GM18951 (cell line): Measurements from ENCODE around the gene ADGRB3.

Experiments used
- POLR2A ChIP-seq: IDR thresholded peaks from 4 replicates; pipeline ENCODE4 v1.6.1; 2011; ENCODE audit warnings: mild to moderate bottlenecking; ENCODE audit not compliant: insufficient read length, insufficient read depth; ENCODE audit errors: extremely low read depth
- in situ Hi-C: fragments of 300-500 bp; cut with MboI; formaldehyde crosslinking; loops from one replicate; pipeline ENCODE4 v1.12.0; 2022; ENCODE audit warnings: low sequenced_read_pairs, mixed read lengths, inconsistent platforms; ENCODE audit not compliant: unreplicated experiment

ADGRB3 gene

GRCh38 chr6:68634726-68635411, at the start of gene ADGRB3:
Gene ADGRB3, plus strand, starts transcription at chr6:68635282. Its CDS starts 3,394 bp downstream, at chr6:68638676.
- in situ Hi-C loops, result loop anchor here (25.0 kb wide), 1 partner anchor 327 kb away; no protein-coding TSS in a partner anchor
- no peak for TF ChIP-seq POLR2A

DNA sequence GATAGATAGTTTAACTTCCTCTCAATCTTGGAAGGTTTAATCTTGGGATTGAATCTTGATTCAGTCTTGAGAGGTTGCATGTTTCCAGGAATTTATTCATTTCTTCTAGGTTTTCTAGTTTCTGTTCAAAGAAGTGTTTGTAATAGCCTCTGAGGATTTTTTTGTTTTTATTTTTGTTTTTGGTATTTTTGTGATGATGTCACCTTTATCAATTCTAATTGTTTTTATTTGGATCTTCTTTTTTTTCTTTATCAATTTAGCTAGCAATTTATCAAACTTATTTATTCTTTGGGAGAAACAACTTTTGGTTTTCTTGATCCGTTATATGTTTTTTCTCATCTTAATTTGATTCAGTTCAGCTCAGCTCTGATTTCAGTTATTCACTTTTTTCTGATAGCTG, 41.5 kb upstream of the ADGRB3 start:
- TF ChIP-seq POLR2A, result no peak
- in situ Hi-C loops, result no loop called here

GRCh38 chr6:68597642-68598041, 37.4 kb upstream of the ADGRB3 start:
- in situ Hi-C loops, result no loop called here
- TF ChIP-seq POLR2A, result no peak

GRCh38 chr6:68615938-68616337, 19.1 kb upstream of the ADGRB3 start:
- in situ Hi-C loops, result no loop called here
- TF ChIP-seq POLR2A, result no peak

- no peak for TF ChIP-seq POLR2A
- in situ Hi-C loops, result loop anchor here (25.0 kb wide), 1 partner anchor 336 kb away; no protein-coding TSS in a partner anchor
Observed at GRCh38 chr6:68625998-68626397, 9.1 kb upstream of the ADGRB3 start.

GRCh38 chr6:68628161-68628560, 6.9 kb upstream of the ADGRB3 start:
- in situ Hi-C loops, result loop anchor here (25.0 kb wide), 1 partner anchor 334 kb away; no protein-coding TSS in a partner anchor
- TF ChIP-seq POLR2A, result no peak

DNA sequence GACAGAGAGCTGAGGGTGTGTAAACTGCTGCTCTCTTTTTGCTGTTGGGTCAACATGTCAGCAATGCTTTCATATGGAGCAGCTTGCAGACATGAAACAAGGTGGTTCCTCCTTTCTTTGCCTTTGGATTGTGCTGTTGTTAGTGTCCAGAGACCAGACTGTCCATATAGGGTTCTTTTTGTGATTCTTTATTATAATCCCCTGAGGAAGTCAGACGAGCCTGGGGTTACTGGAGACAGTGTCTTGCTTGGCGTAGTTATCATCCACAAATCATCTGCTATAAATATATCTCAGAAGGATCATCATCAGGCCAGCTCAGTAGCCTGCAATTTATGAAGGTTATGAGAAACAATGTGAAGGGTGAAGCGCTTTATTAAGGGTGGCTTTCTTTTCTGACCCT, 2.3 kb upstream of the ADGRB3 start:
- TF ChIP-seq POLR2A, result no peak
- in situ Hi-C loops, result loop anchor here (25.0 kb wide), 1 partner anchor 330 kb away; no protein-coding TSS in a partner anchor

- TF ChIP-seq POLR2A, result no peak
- in situ Hi-C loops, result loop anchor here (25.0 kb wide), 1 partner anchor 329 kb away; no protein-coding TSS in a partner anchor
Observed at GRCh38 chr6:68633281-68633971, 1.7 kb upstream of the ADGRB3 start.

DNA sequence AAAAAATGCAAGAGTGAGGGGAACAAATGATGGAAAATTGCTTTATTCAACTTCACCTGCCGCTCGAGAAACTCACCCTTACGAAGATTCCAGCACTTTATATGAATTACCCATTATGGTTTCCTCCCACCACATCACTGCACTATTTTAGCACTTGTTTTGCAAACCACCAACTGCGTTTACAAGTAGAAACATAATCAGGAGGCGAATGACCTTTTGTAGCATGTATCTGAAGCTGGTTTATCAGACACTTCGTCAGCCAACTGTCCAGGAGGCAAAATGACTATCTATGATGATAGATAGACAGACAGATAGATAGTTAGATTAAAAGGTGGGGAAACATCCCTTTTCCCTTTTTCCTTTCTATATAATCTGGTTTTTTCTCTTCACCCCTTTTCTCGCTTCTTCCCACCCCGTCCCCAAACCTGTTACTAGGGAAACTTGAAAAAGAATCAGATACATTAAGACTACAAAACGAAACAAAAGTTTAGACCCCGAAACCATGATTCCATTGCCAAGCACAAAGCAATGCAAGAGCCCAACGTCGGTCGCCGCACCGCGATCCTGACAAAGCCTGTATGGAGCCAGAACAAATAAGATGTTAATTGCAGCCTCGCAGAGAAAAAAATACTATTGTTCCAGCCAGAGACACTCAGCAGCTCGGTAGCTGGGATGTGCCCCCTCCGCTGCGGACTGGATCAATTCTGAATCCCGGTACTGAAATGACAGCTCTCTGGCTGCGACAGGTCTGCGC, 933 bp upstream of the ADGRB3 start:
- in situ Hi-C loops, result loop anchor here (25.0 kb wide), 1 partner anchor 328 kb away; no protein-coding TSS in a partner anchor
- TF ChIP-seq POLR2A, result no peak

DNA sequence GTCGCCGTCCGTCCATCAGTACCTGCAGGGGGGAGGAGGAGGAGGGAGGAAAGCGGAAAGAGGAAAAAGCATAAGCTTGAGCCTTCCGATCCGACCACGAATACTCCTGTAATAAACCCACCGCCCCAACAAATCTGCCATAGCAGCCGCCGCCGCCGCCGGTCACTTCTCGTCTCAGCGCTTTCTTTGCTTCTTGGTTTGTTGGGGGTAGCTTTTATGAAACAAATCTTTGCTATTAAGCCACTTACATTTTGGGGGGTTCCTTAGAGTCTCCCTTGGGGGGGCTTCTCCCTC, 277 bp downstream of the ADGRB3 start:
- in situ Hi-C loops, result loop anchor here (25.0 kb wide), 1 partner anchor 327 kb away; no protein-coding TSS in a partner anchor
- no peak for TF ChIP-seq POLR2A

GRCh38 chr6:68635706-68636513, 828 bp downstream of the ADGRB3 start:
- no peak for TF ChIP-seq POLR2A
- in situ Hi-C loops, result loop anchor here (25.0 kb wide), 1 partner anchor 326 kb away; no protein-coding TSS in a partner anchor

- TF ChIP-seq POLR2A, result no peak
- in situ Hi-C loops, result loop anchor here (25.0 kb wide), 1 partner anchor 326 kb away; no protein-coding TSS in a partner anchor
Observed at GRCh38 chr6:68636666-68637065, 1.6 kb downstream of the ADGRB3 start.
